GM23338 (cell line): Measurements from ENCODE around the gene SDC3. TPM values are rescaled to one million over a fixed set of nuclear protein-coding genes. Genes with fewer than 3 reads are reported as not detected.

Experiments used
- ATAC-seq: fragments of 200-7000 bp; cut with Tn5 transposase; 3 replicates; pipeline ENCODE4 v1.9.1; 2020
- DNase-seq: peaks from one replicate; pipeline ENCODE4 v3.0.0-alpha.2; 2015; ENCODE audit warnings: low spot score
- H2AFZ ChIP-seq: fragments of 200-600 bp; sonication (generic); 2 replicates; pipeline ENCODE4 v1.8.0; 2016; ENCODE audit warnings: antibody characterized with exemption, mild to moderate bottlenecking, moderate library complexity
- H3F3A ChIP-seq: fragments of 200-600 bp; sonication (generic); replicated peaks from 2 replicates; pipeline ENCODE4 v1.8.0; 2017; ENCODE audit warnings: antibody characterized with exemption, mixed run types, low read depth
- H3K27ac ChIP-seq: fragments of 200-600 bp; sonication (generic); 2 replicates; pipeline ENCODE4 v1.6.1; 2016; ENCODE audit warnings: low read depth
- H3K27me3 ChIP-seq: fragments of 200-600 bp; sonication (generic); 2 replicates; pipeline ENCODE4 v1.8.0; 2016; ENCODE audit warnings: mild to moderate bottlenecking, mixed run types, moderate library complexity; ENCODE audit not compliant: insufficient read depth
- H3K36me3 ChIP-seq: fragments of 200-600 bp; sonication (generic); 2 replicates; pipeline ENCODE4 v1.8.0; 2016; ENCODE audit warnings: mild to moderate bottlenecking; ENCODE audit not compliant: insufficient read depth
- H3K4me1 ChIP-seq: fragments of 200-600 bp; sonication (generic); 2 replicates; pipeline ENCODE4 v1.8.0; 2016; ENCODE audit warnings: mild to moderate bottlenecking, moderate library complexity; ENCODE audit not compliant: insufficient read depth
- H3K4me2 ChIP-seq: fragments of 200-600 bp; sonication (generic); 2 replicates; pipeline ENCODE4 v1.7.1; 2017; ENCODE audit warnings: mixed run types
- H3K4me3 ChIP-seq: fragments of 200-600 bp; sonication (generic); 2 replicates; pipeline ENCODE4 v1.6.1; 2016; ENCODE audit warnings: mixed run types
- H3K79me2 ChIP-seq: fragments of 200-600 bp; sonication (generic); replicated peaks from 2 replicates; pipeline ENCODE4 v1.8.0; 2017; ENCODE audit warnings: mild to moderate bottlenecking; ENCODE audit not compliant: insufficient read depth
- H3K9me2 ChIP-seq: fragments of 200-600 bp; sonication (generic); 2 replicates; pipeline ENCODE4 v1.8.0; 2017; ENCODE audit not compliant: insufficient read depth
- H4K20me1 ChIP-seq: fragments of 200-600 bp; sonication (generic); replicated peaks from 2 replicates; pipeline ENCODE4 v1.8.0; 2017; ENCODE audit warnings: mild to moderate bottlenecking; ENCODE audit not compliant: insufficient read depth
- H3K27ac Mint-ChIP-seq: 2 replicates; pipeline ENCODE4 v1.8.0; 2020; ENCODE audit warnings: inconsistent platforms, mild to moderate bottlenecking, moderate library complexity, mixed read lengths
- H3K27me3 Mint-ChIP-seq: 3 replicates; pipeline ENCODE4 v1.8.0; 2022; ENCODE audit warnings: low read depth, mild to moderate bottlenecking, moderate library complexity, mixed read lengths, inconsistent platforms; ENCODE audit not compliant: insufficient read depth, poor library complexity
- H3K36me3 Mint-ChIP-seq: 3 replicates; pipeline ENCODE4 v1.8.0; 2021; ENCODE audit warnings: low read depth, mild to moderate bottlenecking, inconsistent platforms, moderate library complexity, mixed read lengths
- H3K4me1 Mint-ChIP-seq: 3 replicates; pipeline ENCODE4 v1.8.0; 2020; ENCODE audit warnings: mild to moderate bottlenecking, inconsistent platforms, mixed read lengths
- H3K4me3 Mint-ChIP-seq: 3 replicates; pipeline ENCODE4 v1.8.0; 2021; ENCODE audit warnings: moderate library complexity, mild to moderate bottlenecking, inconsistent platforms, mixed read lengths
- H3K9me3 Mint-ChIP-seq: 3 replicates; pipeline ENCODE4 v1.8.0; 2020; ENCODE audit warnings: moderate library complexity, mild to moderate bottlenecking, inconsistent platforms, mixed read lengths
- CREB1 ChIP-seq: fragments of 250-450 bp; sonication (Bioruptor Pico); IDR thresholded peaks from 2 replicates; pipeline ENCODE4 v1.5.0; 2020; ENCODE audit warnings: low read depth, mild to moderate bottlenecking, moderate library complexity
- CTCF ChIP-seq, 2 experiments: fragments of 200-600 bp in 1 of 2; sonication (generic) in 1 of 2; conservative IDR thresholded peaks; 2 replicates each; pipeline versions ENCODE4 v1.5.1 to v1.6.1; 2016 to 2017; ENCODE audit warnings: antibody characterized with exemption in 2 of 2, low read depth in 2 of 2, mild to moderate bottlenecking in 2 of 2, moderate library complexity in 1 of 2
- EZH2phosphoT487 ChIP-seq: fragments of 200-600 bp; sonication (generic); IDR thresholded peaks from one replicate; pipeline ENCODE4 v1.8.1; 2018; ENCODE audit warnings: antibody characterized with exemption; ENCODE audit not compliant: unreplicated experiment
- JUNB ChIP-seq: IDR thresholded peaks from one replicate; pipeline ENCODE4 v1.6.1; 2016; ENCODE audit warnings: antibody characterized with exemption; ENCODE audit not compliant: unreplicated experiment
- REST ChIP-seq: IDR thresholded peaks from one replicate; pipeline ENCODE4 v1.6.1; 2018; ENCODE audit warnings: antibody characterized with exemption; ENCODE audit not compliant: unreplicated experiment
- ZNF114 ChIP-seq: fragments of 250-450 bp; sonication (Bioruptor Pico); IDR thresholded peaks from 2 replicates; pipeline ENCODE4 v1.5.0; 2020; ENCODE audit warnings: mild to moderate bottlenecking, moderate library complexity
- ZNF331 ChIP-seq: fragments of 250-450 bp; sonication (Bioruptor Pico); IDR thresholded peaks from 2 replicates; pipeline ENCODE4 v1.5.0; 2020; ENCODE audit warnings: low read depth, mild to moderate bottlenecking, moderate library complexity
- polyA plus RNA-seq: library from polyadenylated mRNA; unstranded; fragments of >200 nt; fragmentation: Nextera tagmentation; extraction: Ambion mirVana; gene quantifications from 2 replicates; pipeline ENCODE4 v1.2.1, GENCODE V29; 2016
- total RNA-seq: library from RNA; depleted of rRNA; stranded (reverse); fragments of >200 nt; shearing (Covaris generic); gene quantifications from 2 replicates; pipeline ENCODE4 v1.2.3, GENCODE V29; 2014

Gene SDC3
- total and polyA plus RNA-seq, 2 experiments from 2014 or later = 5.2 to 29.7 TPM

- Mint-ChIP-seq H3K27ac (peak overlapping the region; percentile 96), H3K27me3 (peaks cover 5% of the 10 kb centered on the region), H3K36me3 (no peaks in the 10 kb centered on the region), H3K4me1 (peaks cover 43% of the 10 kb centered on the region), H3K9me3 (no peaks in the 10 kb centered on the region), H3K4me3 (peak overlapping the region; percentile 3; the same call in 1 of the 3 replicates)
- DNase-seq (no peak), ATAC-seq (peak; percentile 24)
- Histone ChIP-seq H3K4me2 (0 out of 2 replicates have a peak overlapping the region, but pooled peaks have one; percentile 12), H3K4me1 (peaks cover 15% of the 10 kb centered on the region), H3K9me2 (no peaks in the 10 kb centered on the region), H3K4me3 (no peak overlapping the region), H3K79me2 (no peaks in the 10 kb centered on the region; the same call in 1 of the 2 replicates), H3F3A (no peaks in the 10 kb centered on the region), H3K27ac (no peak overlapping the region), H2AFZ (no peak overlapping the region), H4K20me1 (0 out of 2 replicates have a peak, but pooled peaks cover 2% of the 10 kb centered on the region), H3K36me3 (no peaks in the 10 kb centered on the region), H3K27me3 (no peaks in the 10 kb centered on the region)
- TF ChIP-seq JUNB (no peak), EZH2phosphoT487 (no peak)
Measured at GRCh38 chr1:30887485-30888315, 20.9 kb downstream of the SDC3 start.

- Histone ChIP-seq H2AFZ (no peak overlapping the region), H3K79me2 (no peaks in the 10 kb centered on the region; the same call in 1 of the 2 replicates), H3K36me3 (no peaks in the 10 kb centered on the region), H3K9me2 (no peaks in the 10 kb centered on the region), H3K27me3 (no peaks in the 10 kb centered on the region), H3K4me2 (no peak overlapping the region), H4K20me1 (0 out of 2 replicates have a peak, but pooled peaks cover 2% of the 10 kb centered on the region), H3F3A (no peaks in the 10 kb centered on the region), H3K4me3 (no peak overlapping the region), H3K27ac (no peak overlapping the region), H3K4me1 (peaks cover 15% of the 10 kb centered on the region)
- Mint-ChIP-seq H3K27ac (peak overlapping the region; percentile 96), H3K36me3 (no peaks in the 10 kb centered on the region), H3K27me3 (peaks cover 5% of the 10 kb centered on the region), H3K9me3 (no peaks in the 10 kb centered on the region), H3K4me3 (no peak overlapping the region; the same call in 2 of the 3 replicates), H3K4me1 (peaks cover 41% of the 10 kb centered on the region)
- DNase-seq (no peak), ATAC-seq (peak; percentile 9)
- TF ChIP-seq ZNF331 (CRISPR knock-in tag) (no peak), REST (no peak), ZNF114 (CRISPR knock-in tag) (no peak), CTCF (conservative IDR thresholded peaks at IDR 0.05; ENCODE audit: low read depth in 2 of 2) (no peak), CREB1 (CRISPR knock-in tag) (no peak), JUNB (no peak)
Measured at GRCh38 chr1:30886710-30887428, 21.7 kb downstream of the SDC3 start.
